HG03439 (cell line): ENCODE measurements around the gene ACTR10.

Experiments
- ATAC-seq: cut with Tn5 transposase; IDR thresholded peaks from one replicate; pipeline ENCODE4 v1.9.1; 2021; ENCODE audit warnings: mild to moderate bottlenecking, moderate library complexity; ENCODE audit not compliant: unreplicated experiment

Gene ACTR10

GRCh38 chr14:58278177-58278576 lies 78.2 kb downstream of the ACTR10 start:
- no peak for ATAC-seq

GRCh38 chr14:58280954-58281787 lies 81.2 kb downstream of the ACTR10 start:
- ATAC-seq = no peak

GRCh38 chr14:58281969-58282368 lies 82.0 kb downstream of the ACTR10 start:
- ATAC-seq = no peak

GRCh38 chr14:58282925-58283593 lies 83.1 kb downstream of the ACTR10 start:
- ATAC-seq = no peak

DNA sequence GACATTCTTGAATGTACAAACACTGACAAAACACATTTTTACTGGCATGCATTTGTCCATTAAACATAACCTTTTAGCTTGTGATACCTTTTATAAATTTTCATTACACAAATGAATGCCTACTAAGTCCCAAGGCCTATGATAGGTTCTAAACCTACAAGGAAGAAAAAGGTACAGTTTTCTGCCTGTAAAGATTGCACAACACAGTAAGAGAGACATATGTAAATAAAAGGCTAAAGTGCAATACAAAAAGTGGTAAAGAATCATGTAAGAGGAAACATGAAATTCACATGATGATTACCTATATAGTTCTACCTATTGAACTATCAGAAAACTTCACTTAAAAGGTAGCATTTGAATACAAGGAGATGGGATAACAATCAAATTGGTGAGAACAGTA lies 83.8 kb downstream of the ACTR10 start:
- ATAC-seq = no peak

DNA sequence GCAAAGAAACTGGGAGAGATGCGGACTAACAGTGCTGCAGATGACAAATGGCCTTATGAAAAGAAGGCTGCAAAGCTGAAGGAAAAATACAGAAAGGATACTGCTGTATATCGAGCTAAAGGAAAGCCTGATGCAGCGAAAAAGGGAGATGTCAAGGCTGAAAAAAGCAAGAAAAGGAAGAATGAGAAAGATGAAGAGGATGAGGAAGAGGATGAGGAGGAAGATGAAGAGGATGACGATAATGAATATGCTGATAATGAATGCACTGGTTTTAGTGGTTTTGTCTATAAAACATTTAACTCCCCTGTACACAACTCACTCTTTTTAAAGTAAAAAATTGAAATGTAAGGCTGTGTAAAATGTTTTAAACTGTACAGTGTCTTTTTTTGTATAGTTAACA lies 85.2 kb downstream of the ACTR10 start:
- ATAC-seq = no peak
